ENCODE data around the gene HSPBP1. TPM values are rescaled to one million over a fixed set of nuclear protein-coding genes. Genes with fewer than 3 reads are reported as not detected.

HSPBP1 gene
- total and polyA plus RNA-seq, 2 of the 13 experiments (the other 11 are each of a cell fraction or from before 2014, with no cell fraction given), result 22.3 to 33.7 TPM

DNA sequence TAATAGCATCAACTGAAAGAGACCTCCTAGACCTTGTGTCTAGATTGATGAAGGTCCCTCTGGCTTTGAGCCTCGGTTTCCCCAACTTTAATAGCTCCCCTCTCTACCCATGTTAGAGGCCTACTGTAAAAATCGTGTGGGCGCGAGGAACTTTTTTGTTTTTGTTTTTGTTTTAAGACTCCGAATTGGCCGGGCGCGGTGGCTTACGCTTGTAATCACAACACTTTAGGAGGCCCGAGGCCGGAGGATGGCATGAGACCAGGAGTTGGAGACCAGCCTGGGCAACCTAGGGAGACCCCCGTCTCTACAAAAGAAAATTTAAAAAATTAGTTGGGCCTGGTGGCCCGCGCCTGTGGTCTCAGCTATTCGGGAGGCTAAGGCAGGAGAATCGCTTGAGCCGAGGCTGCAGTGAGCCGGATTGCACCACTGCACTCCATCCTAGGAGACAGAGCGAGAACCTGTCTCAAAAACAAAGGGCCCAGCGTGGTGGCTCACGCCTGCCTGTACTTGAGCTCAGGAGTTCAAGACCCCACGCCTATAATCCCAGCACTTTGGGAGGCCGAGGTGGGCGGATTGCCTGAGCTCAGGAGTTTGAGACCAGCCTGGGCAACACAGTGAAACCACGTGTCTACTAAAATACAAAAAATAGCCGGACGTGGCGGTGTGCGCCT lies 20.2 kb downstream of the HSPBP1 start (continued):
- TF ChIP-seq, protein P1, sequence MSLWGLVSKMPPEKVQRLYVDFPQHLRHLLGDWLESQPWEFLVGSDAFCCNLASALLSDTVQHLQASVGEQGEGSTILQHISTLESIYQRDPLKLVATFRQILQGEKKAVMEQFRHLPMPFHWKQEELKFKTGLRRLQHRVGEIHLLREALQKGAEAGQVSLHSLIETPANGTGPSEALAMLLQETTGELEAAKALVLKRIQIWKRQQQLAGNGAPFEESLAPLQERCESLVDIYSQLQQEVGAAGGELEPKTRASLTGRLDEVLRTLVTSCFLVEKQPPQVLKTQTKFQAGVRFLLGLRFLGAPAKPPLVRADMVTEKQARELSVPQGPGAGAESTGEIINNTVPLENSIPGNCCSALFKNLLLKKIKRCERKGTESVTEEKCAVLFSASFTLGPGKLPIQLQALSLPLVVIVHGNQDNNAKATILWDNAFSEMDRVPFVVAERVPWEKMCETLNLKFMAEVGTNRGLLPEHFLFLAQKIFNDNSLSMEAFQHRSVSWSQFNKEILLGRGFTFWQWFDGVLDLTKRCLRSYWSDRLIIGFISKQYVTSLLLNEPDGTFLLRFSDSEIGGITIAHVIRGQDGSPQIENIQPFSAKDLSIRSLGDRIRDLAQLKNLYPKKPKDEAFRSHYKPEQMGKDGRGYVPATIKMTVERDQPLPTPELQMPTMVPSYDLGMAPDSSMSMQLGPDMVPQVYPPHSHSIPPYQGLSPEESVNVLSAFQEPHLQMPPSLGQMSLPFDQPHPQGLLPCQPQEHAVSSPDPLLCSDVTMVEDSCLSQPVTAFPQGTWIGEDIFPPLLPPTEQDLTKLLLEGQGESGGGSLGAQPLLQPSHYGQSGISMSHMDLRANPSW (CRISPR knock-in tag; IDR thresholded peaks at IDR 0.05; ENCODE audit: borderline replicate concordance), result no peak
- TF ChIP-seq HIVEP1 (CRISPR knock-in tag; IDR thresholded peaks at IDR 0.05), result 0 out of 2 replicates have a peak, but pooled peaks have one; percentile 10
- no peak for TF ChIP-seq ZNF598 (CRISPR knock-in tag; IDR thresholded peaks at IDR 0.05; ENCODE audit: borderline replicate concordance)
- TF ChIP-seq NR2F1 (CRISPR knock-in tag; IDR thresholded peaks at IDR 0.05), result peak in 1 of 2 experiments; percentile 9; a peak in 1 of 4 replicates
- TF ChIP-seq ZNF572 (CRISPR knock-in tag; IDR thresholded peaks at IDR 0.05), result no peak
- TF ChIP-seq MZF1 (CRISPR knock-in tag; IDR thresholded peaks at IDR 0.05; ENCODE audit: borderline replicate concordance), result no peak
- TF ChIP-seq SNRNP70 (IDR thresholded peaks at IDR 0.05; ENCODE audit: low read depth, low read length), result no peak
- peak; percentile 11; the same call in 1 of the 2 replicates for TF ChIP-seq SIX1 (CRISPR knock-in tag; IDR thresholded peaks at IDR 0.05; ENCODE audit: borderline replicate concordance)
- TF ChIP-seq NR2F6 (IDR thresholded peaks at IDR 0.05), result no peak
- TF ChIP-seq NR2F6 (CRISPR knock-in tag; IDR thresholded peaks at IDR 0.05), result no peak
- 0 out of 2 replicates have a peak, but pooled peaks have one; percentile 7 for TF ChIP-seq ZNF501 (CRISPR knock-in tag; IDR thresholded peaks at IDR 0.05)
- TF ChIP-seq GFI1 (CRISPR knock-in tag; IDR thresholded peaks at IDR 0.05; ENCODE audit: borderline replicate concordance), result no peak
- TF ChIP-seq ZFP36L2 (CRISPR knock-in tag; IDR thresholded peaks at IDR 0.05), result no peak
- no peak for TF ChIP-seq ZNF235 (CRISPR knock-in tag; IDR thresholded peaks at IDR 0.05; ENCODE audit: borderline replicate concordance)
- TF ChIP-seq, protein P2, sequence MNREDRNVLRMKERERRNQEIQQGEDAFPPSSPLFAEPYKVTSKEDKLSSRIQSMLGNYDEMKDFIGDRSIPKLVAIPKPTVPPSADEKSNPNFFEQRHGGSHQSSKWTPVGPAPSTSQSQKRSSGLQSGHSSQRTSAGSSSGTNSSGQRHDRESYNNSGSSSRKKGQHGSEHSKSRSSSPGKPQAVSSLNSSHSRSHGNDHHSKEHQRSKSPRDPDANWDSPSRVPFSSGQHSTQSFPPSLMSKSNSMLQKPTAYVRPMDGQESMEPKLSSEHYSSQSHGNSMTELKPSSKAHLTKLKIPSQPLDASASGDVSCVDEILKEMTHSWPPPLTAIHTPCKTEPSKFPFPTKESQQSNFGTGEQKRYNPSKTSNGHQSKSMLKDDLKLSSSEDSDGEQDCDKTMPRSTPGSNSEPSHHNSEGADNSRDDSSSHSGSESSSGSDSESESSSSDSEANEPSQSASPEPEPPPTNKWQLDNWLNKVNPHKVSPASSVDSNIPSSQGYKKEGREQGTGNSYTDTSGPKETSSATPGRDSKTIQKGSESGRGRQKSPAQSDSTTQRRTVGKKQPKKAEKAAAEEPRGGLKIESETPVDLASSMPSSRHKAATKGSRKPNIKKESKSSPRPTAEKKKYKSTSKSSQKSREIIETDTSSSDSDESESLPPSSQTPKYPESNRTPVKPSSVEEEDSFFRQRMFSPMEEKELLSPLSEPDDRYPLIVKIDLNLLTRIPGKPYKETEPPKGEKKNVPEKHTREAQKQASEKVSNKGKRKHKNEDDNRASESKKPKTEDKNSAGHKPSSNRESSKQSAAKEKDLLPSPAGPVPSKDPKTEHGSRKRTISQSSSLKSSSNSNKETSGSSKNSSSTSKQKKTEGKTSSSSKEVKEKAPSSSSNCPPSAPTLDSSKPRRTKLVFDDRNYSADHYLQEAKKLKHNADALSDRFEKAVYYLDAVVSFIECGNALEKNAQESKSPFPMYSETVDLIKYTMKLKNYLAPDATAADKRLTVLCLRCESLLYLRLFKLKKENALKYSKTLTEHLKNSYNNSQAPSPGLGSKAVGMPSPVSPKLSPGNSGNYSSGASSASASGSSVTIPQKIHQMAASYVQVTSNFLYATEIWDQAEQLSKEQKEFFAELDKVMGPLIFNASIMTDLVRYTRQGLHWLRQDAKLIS (CRISPR knock-in tag; IDR thresholded peaks at IDR 0.05), result no peak
- peak; percentile 62; the same call in 1 of the 2 replicates for TF ChIP-seq PRMT3 (CRISPR knock-in tag; IDR thresholded peaks at IDR 0.05; ENCODE audit: borderline replicate concordance, low read depth)
- no peak for TF ChIP-seq ONECUT2 (CRISPR knock-in tag; IDR thresholded peaks at IDR 0.05)
- 0 out of 2 replicates have a peak, but pooled peaks have one; percentile 3 for TF ChIP-seq MIXL1 (CRISPR knock-in tag; IDR thresholded peaks at IDR 0.05)
- TF ChIP-seq POLR2AphosphoS2 (IDR thresholded peaks at IDR 0.05; ENCODE audit: low read depth, low read length), result no peak
- TF ChIP-seq ZNF446 (CRISPR knock-in tag; IDR thresholded peaks at IDR 0.05), result no peak
- TF ChIP-seq, protein P3, sequence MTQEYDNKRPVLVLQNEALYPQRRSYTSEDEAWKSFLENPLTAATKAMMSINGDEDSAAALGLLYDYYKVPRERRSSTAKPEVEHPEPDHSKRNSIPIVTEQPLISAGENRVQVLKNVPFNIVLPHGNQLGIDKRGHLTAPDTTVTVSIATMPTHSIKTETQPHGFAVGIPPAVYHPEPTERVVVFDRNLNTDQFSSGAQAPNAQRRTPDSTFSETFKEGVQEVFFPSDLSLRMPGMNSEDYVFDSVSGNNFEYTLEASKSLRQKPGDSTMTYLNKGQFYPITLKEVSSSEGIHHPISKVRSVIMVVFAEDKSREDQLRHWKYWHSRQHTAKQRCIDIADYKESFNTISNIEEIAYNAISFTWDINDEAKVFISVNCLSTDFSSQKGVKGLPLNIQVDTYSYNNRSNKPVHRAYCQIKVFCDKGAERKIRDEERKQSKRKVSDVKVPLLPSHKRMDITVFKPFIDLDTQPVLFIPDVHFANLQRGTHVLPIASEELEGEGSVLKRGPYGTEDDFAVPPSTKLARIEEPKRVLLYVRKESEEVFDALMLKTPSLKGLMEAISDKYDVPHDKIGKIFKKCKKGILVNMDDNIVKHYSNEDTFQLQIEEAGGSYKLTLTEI (CRISPR knock-in tag; conservative IDR thresholded peaks at IDR 0.05), result no peak

All from HepG2 (cell line).